GM19025 (cell line): ENCODE results near the gene UXS1.

Experiments used
- ATAC-seq: cut with Tn5 transposase; IDR thresholded peaks from one replicate; pipeline ENCODE4 v1.9.1; 2021; ENCODE audit warnings: mild to moderate bottlenecking, low read depth, moderate library complexity; ENCODE audit not compliant: unreplicated experiment

UXS1 gene

DNA sequence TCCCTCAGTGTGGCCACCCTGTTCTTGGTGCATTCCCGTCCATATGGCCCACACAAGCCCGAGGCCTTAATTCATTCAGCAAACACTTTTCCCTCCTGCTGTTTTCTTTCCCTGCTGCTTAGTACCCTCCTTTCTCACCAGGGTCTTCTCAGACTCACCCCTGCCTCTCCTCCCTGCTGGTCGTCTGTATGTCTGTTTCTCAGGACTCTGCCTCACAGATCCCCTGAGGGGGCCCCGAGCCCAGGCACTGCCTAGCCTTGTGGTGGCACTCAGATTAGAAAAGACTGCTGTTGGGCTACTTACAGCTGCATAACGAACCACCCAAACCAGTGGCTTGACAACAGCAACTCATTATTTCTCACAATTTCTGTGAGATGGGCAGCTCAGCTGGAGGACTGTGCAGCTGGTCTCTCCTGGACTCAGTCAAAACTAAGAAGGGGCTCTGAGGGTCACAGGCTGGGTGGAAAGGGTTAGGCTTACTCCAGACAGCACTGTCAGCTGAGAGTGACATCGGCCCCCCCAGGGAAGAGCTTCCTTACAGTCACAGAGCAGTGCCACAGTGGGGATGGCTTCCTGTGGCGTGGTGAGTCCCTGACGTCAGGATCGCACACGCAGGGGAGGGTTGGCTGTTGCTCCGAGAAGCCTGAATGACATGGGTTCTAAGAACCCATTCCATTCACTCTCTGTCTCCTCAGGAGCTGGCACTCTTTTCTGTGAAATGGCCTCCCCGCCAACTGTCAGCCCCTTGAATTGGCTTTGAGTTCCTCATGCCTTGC is 139.0 kb downstream of the UXS1 start:
- ATAC-seq = no peak

DNA sequence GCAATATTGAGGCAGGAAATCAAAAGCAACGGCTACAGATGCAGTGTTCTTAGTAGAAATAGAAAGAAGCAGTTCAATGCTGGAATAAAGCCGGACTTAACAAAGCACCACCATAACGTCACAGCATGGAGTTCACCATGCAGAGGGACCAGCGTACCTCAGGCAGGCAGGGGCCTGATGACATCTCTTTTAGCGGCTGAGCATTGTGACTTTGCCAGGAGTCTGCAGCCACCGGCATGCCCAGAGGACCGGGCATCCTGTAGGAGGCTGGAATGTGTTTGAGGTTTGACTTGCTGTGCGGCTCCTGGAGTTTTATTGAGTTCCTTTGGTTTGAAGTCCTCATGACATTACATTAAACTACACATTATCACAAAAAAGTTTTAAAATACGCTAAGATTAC is 139.8 kb downstream of the UXS1 start:
- no peak for ATAC-seq

DNA sequence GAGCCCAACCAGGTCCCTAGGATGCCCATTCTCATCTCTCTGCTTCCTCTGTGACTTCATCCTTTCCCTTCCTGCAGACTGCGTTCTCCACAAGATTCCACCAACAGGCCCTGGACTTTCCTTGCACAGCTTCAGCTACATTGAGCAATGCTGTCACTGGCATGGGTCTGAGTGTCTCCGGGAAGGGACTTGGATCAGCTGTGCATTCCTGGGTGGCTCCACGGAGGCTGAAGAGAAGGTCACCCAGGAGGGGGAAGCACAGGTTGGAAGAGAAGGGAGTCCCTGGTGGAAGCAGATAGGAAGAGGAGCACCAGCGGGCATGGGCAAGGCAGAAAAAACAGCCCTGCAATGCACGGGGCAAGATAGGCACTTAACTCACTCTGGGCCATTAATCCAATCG is 140.5 kb downstream of the UXS1 start:
- no peak for ATAC-seq

GRCh38 chr2:106053116-106053515 is 141.0 kb downstream of the UXS1 start:
- ATAC-seq = no peak

DNA sequence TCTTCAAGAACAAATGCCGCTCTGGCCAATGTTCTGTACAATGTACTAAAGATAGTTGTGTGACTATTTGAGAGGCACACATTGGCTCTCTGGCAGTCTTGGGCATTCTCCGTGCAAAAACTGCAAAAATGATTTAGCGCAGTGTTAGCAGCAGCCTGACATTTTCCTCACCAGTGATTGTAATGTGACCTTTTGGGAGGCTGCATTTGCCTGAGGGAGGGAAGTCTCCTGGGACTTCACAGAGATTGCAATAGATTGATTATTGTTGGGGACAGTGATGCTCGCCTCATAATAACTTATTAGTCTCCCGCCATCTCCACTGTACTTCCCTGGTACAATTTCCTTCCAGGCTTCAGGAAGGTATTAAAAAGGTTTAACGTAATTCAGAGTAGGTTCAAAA is 149.2 kb downstream of the UXS1 start:
- ATAC-seq = no peak

GRCh38 chr2:106044021-106044420 is 150.1 kb downstream of the UXS1 start:
- ATAC-seq = no peak
